ENCODE results near the gene TCTN2. TPM values are rescaled to one million over a fixed set of nuclear protein-coding genes. Genes with fewer than 3 reads are reported as not detected.

TCTN2 gene
- total and polyA plus RNA-seq, 11 donors: 1.3 to 5.7 (median 4.5) TPM

- no peak for DNase-seq
- Histone ChIP-seq H3K27me3 (peaks cover under 1 to 19% (median 5%) of the 10 kb centered on the region in 9 donors), H3K4me3 (no peak overlapping the region), H3K36me3 (peaks cover 0 to 73% (median 56%) of the 10 kb centered on the region in 9 donors), H3K27ac (no peak overlapping the region), H3K9me3 (no peaks in the 10 kb centered on the region), H3K4me1 (peaks cover 0 to 12% (median 4%) of the 10 kb centered on the region in 12 donors)
- no peak for TF ChIP-seq POLR2A (IDR thresholded peaks at IDR 0.05)
- TF ChIP-seq CTCF (IDR thresholded peaks at IDR 0.05): no peak
- intact Hi-C loops (cut with DNase I): no loop called here
- WGBS, 4 donors: 88 to 92% (median 91%) methylated on average over 6 of the region's 6 CpGs
- no peak for ATAC-seq
Observed at GRCh38 chr12:123757561-123757960, 86.6 kb downstream of the TCTN2 start.

Other genes with a start within 250 kb of the TCTN2 start
- gene RILPL2, start 234.4 kb upstream of the TCTN2 start, total RNA-seq: 1 to 10 TPM; 1.6 to 3.4 (median 2.1) TPM
- gene RILPL2, start 234.4 kb upstream of the TCTN2 start, polyA plus RNA-seq: 1 to 10 TPM; 2.2 to 3.2 TPM
- gene SNRNP35, start 213.0 kb upstream of the TCTN2 start, total RNA-seq: 10 to 100 TPM; 18.5 to 27.4 (median 20.0) TPM
- 10 to 100 TPM; 26.2 to 72.8 TPM for gene SNRNP35, start 213.0 kb upstream of the TCTN2 start, polyA plus RNA-seq
- gene RILPL1, start 137.4 kb upstream of the TCTN2 start, total RNA-seq: 100 to 1,000 TPM in 1 of 9 donors, 10 to 100 TPM in 8; 64.1 to 119 (median 79.4) TPM
- 10 to 100 TPM; 70.1 to 95.9 TPM for gene RILPL1, start 137.4 kb upstream of the TCTN2 start, polyA plus RNA-seq
- gene TMED2, start 86.6 kb upstream of the TCTN2 start, total RNA-seq: 100 to 1,000 TPM in 8 of 9 donors, 10 to 100 TPM in 1; 91.2 to 185 (median 161) TPM
- gene TMED2, start 86.6 kb upstream of the TCTN2 start, polyA plus RNA-seq: 100 to 1,000 TPM in 1 of 2 donors, 10 to 100 TPM in 1; 34.9 to 238 TPM
- gene DDX55, start 69.0 kb upstream of the TCTN2 start, total RNA-seq: 10 to 100 TPM in 1 of 9 donors, 1 to 10 TPM in 8; 3.9 to 15.3 (median 5.1) TPM
- 1 to 10 TPM; 6.0 to 6.4 TPM for gene DDX55, start 69.0 kb upstream of the TCTN2 start, polyA plus RNA-seq
- gene EIF2B1, start 37.4 kb upstream of the TCTN2 start, total RNA-seq: 100 to 1,000 TPM in 1 of 9 donors, 10 to 100 TPM in 8; 24.6 to 109 (median 31.5) TPM
- gene EIF2B1, start 37.4 kb upstream of the TCTN2 start, polyA plus RNA-seq: 10 to 100 TPM; 17.0 to 28.5 TPM
- 10 to 100 TPM; 11.0 to 21.9 (median 14.3) TPM for gene GTF2H3, start 37.3 kb upstream of the TCTN2 start, total RNA-seq
- gene GTF2H3, start 37.3 kb upstream of the TCTN2 start, polyA plus RNA-seq: 1 to 10 TPM; 3.5 to 8.7 TPM
- gene ATP6V0A2, start 41.2 kb downstream of the TCTN2 start, total RNA-seq: 10 to 100 TPM in 7 of 9 donors, 1 to 10 TPM in 2; 7.6 to 15.2 (median 11.8) TPM
- 1 to 10 TPM; 4.3 to 8.4 TPM for gene ATP6V0A2, start 41.2 kb downstream of the TCTN2 start, polyA plus RNA-seq
- gene DNAH10, start 91.2 kb downstream of the TCTN2 start, total RNA-seq: under 1 TPM in 5 of 9 donors, not detected in 4; 0.11 to 0.45 (median 0.27) TPM
- gene DNAH10, start 91.2 kb downstream of the TCTN2 start, polyA plus RNA-seq: under 1 TPM; 0.04 to 0.11 TPM

All from heart left ventricle (tissue), 16 donors.